Suprapubic skin (tissue), 4 donors: ENCODE data around the gene PLEKHG3.

Experiments
- POLR2A ChIP-seq, 2 donors: fragments of 450-650 bp; IDR thresholded peaks; one replicate each; pipeline ENCODE4 v1.6.1; 2017; ENCODE audit warnings: antibody characterized with exemption in 2 of 2, mild to moderate bottlenecking in 2 of 2, moderate library complexity in 2 of 2
- POLR2AphosphoS5 ChIP-seq, 3 donors: sonication (generic); formaldehyde crosslinking; IDR thresholded peaks; one replicate each; pipeline ENCODE4 v1.6.1; 2017; ENCODE audit warnings: antibody characterized with exemption in 3 of 3

- TF ChIP-seq POLR2AphosphoS5 (IDR thresholded peaks at IDR 0.05) (no peak), POLR2A (IDR thresholded peaks at IDR 0.05) (no peak)
Observed at GRCh38 chr14:64707661-64708060, 3.4 kb downstream of the PLEKHG3 start.
